ENCODE results near the gene GJB5.

DNA sequence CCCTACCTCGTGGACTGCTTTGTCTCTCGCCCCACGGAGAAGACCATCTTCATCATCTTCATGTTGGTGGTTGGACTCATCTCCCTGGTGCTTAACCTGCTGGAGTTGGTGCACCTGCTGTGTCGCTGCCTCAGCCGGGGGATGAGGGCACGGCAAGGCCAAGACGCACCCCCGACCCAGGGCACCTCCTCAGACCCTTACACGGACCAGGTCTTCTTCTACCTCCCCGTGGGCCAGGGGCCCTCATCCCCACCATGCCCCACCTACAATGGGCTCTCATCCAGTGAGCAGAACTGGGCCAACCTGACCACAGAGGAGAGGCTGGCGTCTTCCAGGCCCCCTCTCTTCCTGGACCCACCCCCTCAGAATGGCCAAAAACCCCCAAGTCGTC lies 39.9 kb downstream of the GJB5 start:
- TF ChIP-seq, protein P1, sequence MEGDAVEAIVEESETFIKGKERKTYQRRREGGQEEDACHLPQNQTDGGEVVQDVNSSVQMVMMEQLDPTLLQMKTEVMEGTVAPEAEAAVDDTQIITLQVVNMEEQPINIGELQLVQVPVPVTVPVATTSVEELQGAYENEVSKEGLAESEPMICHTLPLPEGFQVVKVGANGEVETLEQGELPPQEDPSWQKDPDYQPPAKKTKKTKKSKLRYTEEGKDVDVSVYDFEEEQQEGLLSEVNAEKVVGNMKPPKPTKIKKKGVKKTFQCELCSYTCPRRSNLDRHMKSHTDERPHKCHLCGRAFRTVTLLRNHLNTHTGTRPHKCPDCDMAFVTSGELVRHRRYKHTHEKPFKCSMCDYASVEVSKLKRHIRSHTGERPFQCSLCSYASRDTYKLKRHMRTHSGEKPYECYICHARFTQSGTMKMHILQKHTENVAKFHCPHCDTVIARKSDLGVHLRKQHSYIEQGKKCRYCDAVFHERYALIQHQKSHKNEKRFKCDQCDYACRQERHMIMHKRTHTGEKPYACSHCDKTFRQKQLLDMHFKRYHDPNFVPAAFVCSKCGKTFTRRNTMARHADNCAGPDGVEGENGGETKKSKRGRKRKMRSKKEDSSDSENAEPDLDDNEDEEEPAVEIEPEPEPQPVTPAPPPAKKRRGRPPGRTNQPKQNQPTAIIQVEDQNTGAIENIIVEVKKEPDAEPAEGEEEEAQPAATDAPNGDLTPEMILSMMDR (IDR thresholded peaks at IDR 0.05): no peak
- TF ChIP-seq EP300 (IDR thresholded peaks at IDR 0.05) (no peak), POLR2A (IDR thresholded peaks at IDR 0.05) (no peak), POLR2AphosphoS5 (IDR thresholded peaks at IDR 0.05) (no peak)

All from sigmoid colon (tissue), 4 donors.